ENCODE data around the gene NTMT1.
"Not testable (repeated sequence)": the region's sequence is repeated elsewhere in the genome, so short reads cannot be mapped to it uniquely, and the experiment has no call there.

Gene NTMT1

DNA sequence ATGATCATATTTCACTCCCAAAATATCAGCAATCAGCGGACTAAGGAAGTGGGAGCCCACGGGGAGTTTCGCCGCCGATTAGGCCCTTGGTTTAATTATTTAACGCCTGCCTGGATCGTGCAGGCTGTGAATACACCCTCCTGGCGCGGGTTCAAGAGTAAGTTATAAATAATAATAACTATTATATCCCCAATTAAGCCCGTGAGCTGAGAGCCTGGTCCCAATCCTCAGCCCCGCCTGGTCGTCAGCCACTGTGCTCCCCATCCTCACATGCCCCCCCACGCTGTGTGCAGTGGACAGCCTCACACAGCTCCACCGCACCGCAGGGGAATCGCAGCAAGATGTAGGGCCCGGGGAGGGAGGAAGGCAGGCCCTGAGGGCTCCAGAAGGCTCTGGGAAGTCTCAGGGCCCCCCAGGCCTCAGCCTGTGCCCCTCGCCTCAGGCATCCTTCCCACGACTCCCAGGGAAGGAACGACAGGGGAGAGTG, 28.6 kb downstream of the NTMT1 start:
- no peak for DNase-seq (ENCODE audit: low spot score)

GRCh38 chr9:129655154-129655553, 29.2 kb downstream of the NTMT1 start:
- no peak for DNase-seq (ENCODE audit: low spot score)

GRCh38 chr9:129655696-129656095, 29.7 kb downstream of the NTMT1 start:
- no peak for DNase-seq (ENCODE audit: low spot score)

GRCh38 chr9:129656795-129657390, 30.9 kb downstream of the NTMT1 start:
- DNase-seq (ENCODE audit: low spot score) = no peak

DNA sequence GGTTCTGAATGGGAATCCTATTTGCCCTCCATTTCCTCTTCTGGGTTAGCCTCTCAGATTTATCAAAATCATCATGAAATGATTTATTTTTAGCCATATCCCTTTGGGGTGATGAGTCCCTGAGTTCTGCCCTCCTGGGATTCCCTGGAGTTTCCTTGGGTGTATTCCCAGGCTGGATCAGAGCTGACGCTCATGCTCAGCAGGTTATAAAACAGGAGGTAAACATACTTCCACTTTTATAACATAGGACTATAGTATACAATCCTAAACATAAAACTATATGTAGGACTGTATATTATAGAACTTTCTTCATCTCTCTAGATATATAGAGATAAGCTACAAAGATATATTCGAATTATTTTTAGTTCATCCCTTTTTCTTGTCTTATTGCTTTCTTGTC, 35.1 kb downstream of the NTMT1 start:
- DNase-seq (ENCODE audit: low spot score) = no peak

DNA sequence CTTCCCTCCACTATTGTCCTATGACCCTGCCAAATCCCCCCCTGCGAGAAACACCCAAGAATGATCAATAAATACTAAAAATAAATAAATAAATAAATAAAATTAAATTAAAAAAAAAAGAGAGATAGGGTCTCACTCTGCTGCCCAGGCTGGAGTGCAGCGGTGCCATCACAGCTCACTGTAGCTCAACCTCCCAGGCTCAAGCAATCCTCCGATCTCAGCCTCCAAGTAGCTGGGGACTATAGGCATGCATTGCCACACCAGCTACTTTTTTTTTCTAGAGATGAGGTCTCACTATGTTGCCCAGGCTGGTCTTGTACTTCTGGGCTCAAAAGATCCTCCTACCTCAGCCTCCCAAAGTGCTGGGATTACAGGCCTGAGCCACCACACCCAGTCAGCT, 36.3 kb downstream of the NTMT1 start:
- not testable (repeated sequence) for DNase-seq (ENCODE audit: low spot score)

DNA sequence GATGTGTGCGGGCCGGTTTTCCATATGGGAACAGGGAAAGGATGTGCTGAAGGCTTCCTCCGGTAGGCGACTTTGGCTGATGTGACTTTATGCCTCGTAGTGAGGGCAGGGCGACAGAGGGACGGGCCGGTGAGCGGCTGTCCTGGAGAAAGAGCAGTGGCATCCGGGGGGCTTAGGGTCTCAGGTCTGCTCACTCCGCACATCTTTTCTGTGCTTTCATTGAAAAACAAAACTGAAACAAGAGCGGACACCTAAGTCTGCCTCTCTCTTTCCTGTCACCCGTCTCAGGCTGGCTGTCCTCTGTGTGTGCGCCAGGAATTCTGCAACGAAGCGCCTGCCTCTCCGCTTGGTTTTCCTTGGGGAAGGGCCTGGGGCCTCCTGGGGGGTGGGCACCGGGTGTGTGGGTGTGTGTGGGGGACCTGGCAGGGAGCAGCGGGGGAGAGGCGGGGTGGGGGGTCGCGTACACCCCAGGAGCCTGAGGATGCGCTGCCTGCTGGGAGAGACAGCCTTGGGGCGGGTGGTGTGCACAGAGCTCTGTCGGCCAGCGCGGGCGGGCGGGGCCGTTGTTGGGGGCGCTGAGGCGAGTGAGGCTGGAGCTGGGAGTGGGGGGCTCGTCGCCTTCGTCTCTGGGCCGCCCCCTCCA, 38.9 kb downstream of the NTMT1 start:
- no peak for DNase-seq (ENCODE audit: low spot score)

DNA sequence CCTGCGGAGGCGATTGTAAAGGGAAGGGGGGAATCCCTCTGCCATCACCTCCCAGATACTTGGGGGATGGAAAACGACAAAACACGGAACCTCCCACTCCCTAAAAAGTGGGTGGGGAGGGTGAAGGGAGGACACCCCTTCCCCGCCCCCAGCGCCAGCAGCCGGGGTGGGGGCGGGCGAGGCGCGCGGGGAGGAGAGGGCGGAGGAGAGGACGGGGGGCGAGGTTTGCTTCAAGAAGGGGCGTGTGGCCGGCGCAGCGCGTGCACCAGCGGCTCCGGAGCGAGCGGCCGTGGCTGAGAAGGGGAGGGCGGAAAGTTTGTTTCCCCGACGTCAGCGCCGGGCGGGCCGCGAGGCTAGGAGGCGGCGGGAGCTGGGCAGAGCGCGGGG, 39.4 kb downstream of the NTMT1 start, which contains the start of gene PRRX2:
Gene PRRX2, plus strand, starts transcription at position 259 of the 387 bp plus-strand sequence. CDS start 221 bp downstream, outside the sequence.
- DNase-seq (ENCODE audit: low spot score) = no peak

GRCh38 chr9:129665814-129666520, 40.0 kb downstream of the NTMT1 start:
- DNase-seq (ENCODE audit: low spot score) = no peak

DNA sequence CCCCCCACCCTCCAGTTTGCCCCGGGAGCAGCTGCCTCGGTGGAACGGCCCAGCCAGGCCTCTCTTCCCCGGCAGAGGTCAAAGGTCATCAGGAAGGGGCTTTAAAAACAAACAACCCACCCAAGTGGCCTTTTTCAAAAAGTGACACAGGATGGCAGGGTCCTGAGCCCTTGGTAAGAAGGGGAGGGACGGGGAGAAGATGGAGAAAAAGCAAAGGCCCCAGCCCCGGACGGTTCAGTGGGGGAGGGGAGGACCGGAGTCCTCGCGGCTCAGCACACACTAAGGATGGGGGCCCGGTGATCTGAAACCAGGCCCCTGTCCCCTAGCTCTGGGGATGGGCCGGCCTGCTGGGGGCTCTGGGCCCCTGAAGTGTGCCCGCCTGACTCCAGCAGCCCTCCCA, 40.6 kb downstream of the NTMT1 start:
- no peak for DNase-seq (ENCODE audit: low spot score)

GRCh38 chr9:129667378-129667777, 41.4 kb downstream of the NTMT1 start:
- DNase-seq (ENCODE audit: low spot score) = no peak

- DNase-seq (ENCODE audit: low spot score) = no peak
Observed at GRCh38 chr9:129667850-129668249, 41.9 kb downstream of the NTMT1 start.

- no peak for DNase-seq (ENCODE audit: low spot score)
Observed at GRCh38 chr9:129669141-129669718, 43.3 kb downstream of the NTMT1 start.

DNA sequence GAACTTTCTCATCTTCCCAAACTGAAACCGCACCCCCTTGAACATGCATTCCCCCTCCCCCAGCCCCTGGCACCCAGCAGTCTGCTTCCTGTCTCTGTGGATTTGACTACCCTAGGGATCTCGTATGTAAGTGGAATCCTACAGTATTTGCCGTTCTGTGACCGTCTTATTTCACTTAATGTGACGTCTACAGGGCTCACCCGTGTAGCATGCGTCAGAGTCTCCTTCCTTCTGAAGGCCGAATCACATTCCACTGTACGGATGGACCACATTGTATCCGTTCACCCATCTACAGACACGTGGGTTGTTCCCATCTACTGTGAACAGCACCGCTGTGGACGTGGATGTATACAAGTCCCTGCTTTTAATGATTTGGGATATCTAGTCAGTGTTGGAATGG, 44.0 kb downstream of the NTMT1 start:
- no peak for DNase-seq (ENCODE audit: low spot score)

GRCh38 chr9:129671065-129671464, 45.1 kb downstream of the NTMT1 start:
- no peak for DNase-seq (ENCODE audit: low spot score)

DNA sequence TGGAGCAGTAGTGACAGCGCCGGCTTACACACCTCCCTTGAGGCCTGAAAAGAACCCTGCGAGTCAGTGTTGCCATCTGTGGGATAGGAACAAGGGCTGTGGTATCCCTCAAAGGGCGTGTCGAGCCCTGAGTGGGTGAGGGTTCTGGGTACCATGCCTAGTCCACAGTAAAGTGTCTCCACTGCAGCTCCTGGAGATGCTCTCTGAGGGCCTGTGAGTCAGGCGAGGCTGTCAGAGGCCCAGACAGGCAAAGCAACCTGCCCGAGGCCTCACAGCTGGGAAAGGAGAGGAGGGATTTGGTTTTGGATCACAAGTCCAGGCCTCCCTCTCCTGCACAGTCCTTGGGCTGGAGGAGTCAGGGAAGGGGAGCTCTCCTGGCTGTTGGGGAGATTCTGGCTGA, 45.6 kb downstream of the NTMT1 start:
- DNase-seq (ENCODE audit: low spot score) = no peak

DNA sequence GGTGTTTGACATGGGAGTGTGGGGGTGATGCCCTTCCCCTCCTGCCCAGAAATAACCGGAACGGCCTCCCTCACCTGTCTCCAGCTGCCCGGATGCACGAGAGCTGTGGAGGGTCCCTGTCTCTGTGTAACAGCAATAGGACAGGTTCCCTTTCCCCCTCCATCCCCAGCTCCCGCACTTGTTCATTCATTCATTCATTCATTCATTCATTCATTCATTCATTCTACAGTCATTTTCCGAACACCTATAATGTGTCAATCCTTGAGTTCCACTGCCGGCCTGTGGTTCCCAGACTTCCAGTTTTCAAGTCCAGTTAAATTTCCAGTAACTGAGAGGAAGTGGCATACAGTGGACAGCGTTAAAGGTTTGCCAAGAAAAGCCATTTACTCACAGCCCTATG, 46.7 kb downstream of the NTMT1 start:
- no peak for DNase-seq (ENCODE audit: low spot score)

DNA sequence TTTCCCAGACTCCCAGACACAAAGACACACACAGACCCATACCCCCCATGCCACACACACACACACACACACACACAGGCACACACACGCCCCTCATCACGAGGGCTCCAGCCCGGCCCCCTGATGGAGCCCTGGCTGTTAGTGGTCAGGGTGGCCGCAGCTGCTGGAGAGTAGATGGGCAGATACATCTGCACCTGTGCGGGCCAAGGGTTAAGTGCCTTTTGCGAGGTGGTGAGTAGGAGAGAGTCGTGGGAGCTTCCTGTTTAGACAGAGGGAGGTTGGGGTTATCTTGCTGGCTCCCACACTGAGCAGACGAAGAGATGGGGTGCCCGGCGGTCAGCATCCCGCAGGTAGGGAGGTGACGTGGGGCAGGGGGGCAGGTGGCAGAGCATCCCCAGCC, 47.6 kb downstream of the NTMT1 start:
- DNase-seq (ENCODE audit: low spot score) = no peak

DNA sequence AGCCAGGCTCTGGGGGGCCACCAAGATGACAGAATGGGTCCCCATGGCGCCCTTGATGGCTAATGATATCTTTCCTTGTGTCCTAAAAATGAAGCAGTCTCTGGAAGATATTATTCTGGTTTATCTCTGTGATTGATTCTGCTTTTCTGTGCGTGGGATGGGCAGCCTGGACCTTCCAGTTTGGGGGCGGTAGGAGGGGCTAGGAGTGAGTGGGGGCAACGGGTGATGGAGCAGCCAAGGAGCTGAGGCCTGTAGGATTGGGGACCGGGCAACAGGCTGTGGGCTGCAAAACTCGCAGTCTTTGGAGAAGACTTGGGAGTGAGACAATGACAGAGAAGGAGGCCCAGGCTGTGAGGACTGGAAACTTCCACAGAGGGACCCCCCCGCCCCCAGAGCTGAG, 48.3 kb downstream of the NTMT1 start:
- no peak for DNase-seq (ENCODE audit: low spot score)

- DNase-seq (ENCODE audit: low spot score) = no peak
Observed at GRCh38 chr9:129675620-129676019, 49.7 kb downstream of the NTMT1 start.

DNA sequence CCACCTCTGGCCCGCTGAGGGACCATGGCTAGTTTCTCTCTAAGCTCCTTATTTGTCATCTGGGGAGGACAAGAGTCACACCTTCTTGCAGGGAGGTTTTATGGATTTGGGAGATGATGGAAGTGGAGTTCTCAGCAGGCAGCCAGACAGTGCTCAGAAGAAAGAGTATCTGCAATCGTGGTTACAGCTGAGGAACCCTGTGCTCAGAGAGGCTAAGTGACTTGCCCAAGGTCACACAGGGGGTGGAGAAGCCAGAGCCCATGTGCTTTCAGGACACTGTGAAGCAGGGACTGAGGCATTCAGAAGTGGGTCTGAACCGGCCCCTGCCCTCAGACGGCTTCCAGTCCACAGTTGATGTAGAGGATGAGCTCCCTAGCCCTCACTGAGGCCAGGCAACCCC, 50.3 kb downstream of the NTMT1 start:
- no peak for DNase-seq (ENCODE audit: low spot score)

DNA sequence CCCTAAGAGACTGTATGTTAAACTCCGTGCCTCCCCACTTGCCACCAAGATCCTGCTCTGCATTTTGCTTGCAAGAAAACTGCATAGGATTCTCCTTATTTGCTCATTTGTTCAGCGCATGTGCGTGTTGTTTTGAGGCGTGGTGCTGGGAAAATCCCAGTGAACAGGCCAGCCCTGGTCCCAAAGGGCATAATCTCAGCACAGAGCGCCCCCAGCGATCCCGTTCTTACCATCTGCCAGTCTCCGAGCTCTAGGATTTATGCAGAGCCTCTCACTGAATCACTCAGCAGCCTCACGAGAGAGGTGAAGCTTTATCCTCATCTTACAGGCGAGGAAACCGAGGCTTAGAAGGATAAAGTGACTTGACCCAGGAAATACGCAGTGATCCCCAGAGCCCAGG, 51.0 kb downstream of the NTMT1 start:
- DNase-seq (ENCODE audit: low spot score) = no peak

GRCh38 chr9:129677456-129677855, 51.5 kb downstream of the NTMT1 start:
- no peak for DNase-seq (ENCODE audit: low spot score)

All from CD4-positive, alpha-beta T cell treated with Interleukin-15 for 4 hours (primary cell).